OCI-LY7 (cell line): ENCODE results near the gene GPR21. TPM values are rescaled to one million over a fixed set of nuclear protein-coding genes. Genes with fewer than 3 reads are reported as not detected.

Experiments used
- BruUV-seq: library from RNA; stranded (reverse); fragments of 400-500 nt; replicated peaks from 2 replicates; lab custom pipeline; 2021; lab: Mats Ljungman, UMichigan
- CTCF ChIA-PET: fragments of 300-600 bp; sonication (Branson Sonifier 250); formaldehyde crosslinking; loops from one replicate; lab custom pipeline; 2022; ENCODE audit warnings: antibody characterized with exemption; ENCODE audit not compliant: unreplicated experiment; lab: Charles Lee
- POLR2A ChIA-PET: fragments of 300-600 bp; sonication (Branson Sonifier 250); formaldehyde crosslinking; loops from one replicate; lab custom pipeline; 2022; ENCODE audit warnings: antibody characterized with exemption; lab: Charles Lee
- DNase-seq: peaks from one replicate; pipeline ENCODE4 v3.0.0-alpha.2; 2015; ENCODE audit warnings: low spot score
- H2AFZ ChIP-seq: fragments of 200-600 bp; sonication (generic), shearing (Covaris generic); 2 replicates; pipeline ENCODE4 v1.6.1; 2014; ENCODE audit warnings: mild to moderate bottlenecking, antibody characterized with exemption, low read length, moderate library complexity
- H3K27ac ChIP-seq: fragments of 200-600 bp; sonication (generic); 2 replicates; pipeline ENCODE4 v1.5.1; 2014; ENCODE audit warnings: mixed run types, low read depth, mild to moderate bottlenecking, moderate library complexity, low read length, inconsistent platforms; ENCODE audit not compliant: poor library complexity, severe bottlenecking
- H3K36me3 ChIP-seq: fragments of 200-600 bp; sonication (generic); 2 replicates; pipeline ENCODE4 v1.6.1; 2014; ENCODE audit warnings: mild to moderate bottlenecking, antibody characterized with exemption, low read length, moderate library complexity, mixed read lengths; ENCODE audit not compliant: insufficient read depth
- H3K4me1 ChIP-seq: fragments of 200-600 bp; sonication (generic); 2 replicates; pipeline ENCODE4 v1.5.1; 2014; ENCODE audit warnings: mild to moderate bottlenecking, low read length; ENCODE audit not compliant: insufficient read depth, poor library complexity, severe bottlenecking
- H3K4me2 ChIP-seq: fragments of 200-600 bp; sonication (generic); 2 replicates; pipeline ENCODE4 v1.6.1; 2014; ENCODE audit warnings: mild to moderate bottlenecking, low read length
- H3K4me3 ChIP-seq: fragments of 200-600 bp; sonication (generic); 2 replicates; pipeline ENCODE4 v1.5.1; 2014; ENCODE audit warnings: mild to moderate bottlenecking, low read depth, low read length; ENCODE audit not compliant: poor library complexity, severe bottlenecking
- H3K79me2 ChIP-seq: fragments of 200-600 bp; sonication (generic); 2 replicates; pipeline ENCODE4 v1.6.1; 2016; ENCODE audit warnings: low read depth, mild to moderate bottlenecking, low read length, moderate library complexity, mixed read lengths; ENCODE audit not compliant: insufficient read depth
- H3K9me2 ChIP-seq: fragments of 200-600 bp; sonication (generic); 2 replicates; pipeline ENCODE4 v1.6.1; 2016; ENCODE audit warnings: mild to moderate bottlenecking, low read length, mixed read lengths; ENCODE audit not compliant: insufficient read depth
- H3K9me3 ChIP-seq: fragments of 200-600 bp; sonication (generic); 2 replicates; pipeline ENCODE4 v1.6.1; 2014; ENCODE audit warnings: mild to moderate bottlenecking, mixed run types, low read length, mixed read lengths
- H4K20me1 ChIP-seq: fragments of 200-600 bp; sonication (generic); 2 replicates; pipeline ENCODE4 v1.6.1; 2014; ENCODE audit warnings: mild to moderate bottlenecking, antibody characterized with exemption, low read length, moderate library complexity, mixed read lengths; ENCODE audit not compliant: insufficient read depth
- EZH2phosphoT487 ChIP-seq: fragments of 200-600 bp; sonication (generic); IDR thresholded peaks from 2 replicates; pipeline ENCODE4 v1.6.1; 2018; ENCODE audit warnings: low read depth, borderline replicate concordance, mild to moderate bottlenecking, mixed run types, antibody characterized with exemption, low read length, moderate library complexity, mixed read lengths
- intact Hi-C: fragments of 100-400 bp; cut with micrococcal nuclease; formaldehyde crosslinking; loops from one replicate; pipeline ENCODE4 v1.10.0; 2022; ENCODE audit not compliant: unreplicated experiment
- total RNA-seq, 2 experiments: library from RNA; depleted of rRNA in 1 of 2; stranded (reverse); fragments of >200 nt in 1 of 2; shearing (Covaris generic) in 1 of 2; gene quantifications; 2 replicates each; pipeline ENCODE4 v1.2.3, GENCODE V29; 2014 to 2022
- TF ChIP-seq, protein P1 (sequence below): fragments of 200-600 bp; sonication (generic); conservative IDR thresholded peaks from 2 replicates; pipeline ENCODE4 v1.5.1; 2014; ENCODE audit warnings: mild to moderate bottlenecking, antibody characterized with exemption, low read length, moderate library complexity, mixed read lengths

GPR21 gene
- total RNA-seq, 2 experiments from 2014 or later, result 0.25 TPM; not detected in 1

- BruUV-seq, result no TSS peak
- peaks cover 57% of the 10 kb centered on the region for H3K36me3 ChIP-seq
- intact Hi-C loops, result no loop called here
- no peak overlapping the region for H3K4me2 ChIP-seq
- H3K79me2 ChIP-seq, result no peaks in the 10 kb centered on the region
- H4K20me1 ChIP-seq, result no peaks in the 10 kb centered on the region
- ChIA-PET CTCF (no interaction called here), POLR2A (interaction anchor here (0.6 to 1.5 kb wide), 5 partner anchors 10 to 409 kb away, joined by 3 to 9 read pairs (median 6); no protein-coding TSS in a partner anchor)
- H2AFZ ChIP-seq, result no peak overlapping the region
- H3K4me3 ChIP-seq, result no peak overlapping the region
- H3K4me1 ChIP-seq, result peaks cover 6% of the 10 kb centered on the region
- no peaks in the 10 kb centered on the region for H3K9me3 ChIP-seq
- H3K9me2 ChIP-seq, result no peaks in the 10 kb centered on the region
- no peak overlapping the region for H3K27ac ChIP-seq
- no peak for DNase-seq
- TF ChIP-seq EZH2phosphoT487, result no peak
- TF ChIP-seq, protein P1, sequence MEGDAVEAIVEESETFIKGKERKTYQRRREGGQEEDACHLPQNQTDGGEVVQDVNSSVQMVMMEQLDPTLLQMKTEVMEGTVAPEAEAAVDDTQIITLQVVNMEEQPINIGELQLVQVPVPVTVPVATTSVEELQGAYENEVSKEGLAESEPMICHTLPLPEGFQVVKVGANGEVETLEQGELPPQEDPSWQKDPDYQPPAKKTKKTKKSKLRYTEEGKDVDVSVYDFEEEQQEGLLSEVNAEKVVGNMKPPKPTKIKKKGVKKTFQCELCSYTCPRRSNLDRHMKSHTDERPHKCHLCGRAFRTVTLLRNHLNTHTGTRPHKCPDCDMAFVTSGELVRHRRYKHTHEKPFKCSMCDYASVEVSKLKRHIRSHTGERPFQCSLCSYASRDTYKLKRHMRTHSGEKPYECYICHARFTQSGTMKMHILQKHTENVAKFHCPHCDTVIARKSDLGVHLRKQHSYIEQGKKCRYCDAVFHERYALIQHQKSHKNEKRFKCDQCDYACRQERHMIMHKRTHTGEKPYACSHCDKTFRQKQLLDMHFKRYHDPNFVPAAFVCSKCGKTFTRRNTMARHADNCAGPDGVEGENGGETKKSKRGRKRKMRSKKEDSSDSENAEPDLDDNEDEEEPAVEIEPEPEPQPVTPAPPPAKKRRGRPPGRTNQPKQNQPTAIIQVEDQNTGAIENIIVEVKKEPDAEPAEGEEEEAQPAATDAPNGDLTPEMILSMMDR, result no peak
Observed at GRCh38 chr9:123026425-123026824, 7.0 kb upstream of the GPR21 start.

DNA sequence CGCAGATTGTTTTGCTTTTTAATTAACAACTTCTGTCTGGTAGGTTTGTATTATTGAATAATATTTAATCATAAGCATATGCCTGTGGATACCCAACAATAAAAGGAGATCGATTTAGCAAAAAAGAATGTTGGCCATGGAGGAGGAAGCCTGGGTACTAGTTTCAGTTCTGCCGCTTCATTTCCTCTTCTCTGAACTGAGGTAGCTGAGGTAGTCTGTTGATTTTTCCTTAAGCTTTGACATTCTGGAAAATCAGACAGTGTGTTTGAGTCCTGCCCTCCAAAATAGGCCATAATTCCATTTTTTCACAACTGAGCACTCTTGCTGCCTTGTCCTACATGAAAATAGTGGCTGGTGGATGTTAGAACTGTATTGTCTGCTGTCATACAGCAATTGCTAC lies 6.0 kb upstream of the GPR21 start:
- intact Hi-C loops, result no loop called here
- TF ChIP-seq, protein P1, result no peak
- Histone ChIP-seq H3K27ac (no peak overlapping the region), H3K4me3 (no peak overlapping the region), H4K20me1 (no peaks in the 10 kb centered on the region), H3K9me3 (no peaks in the 10 kb centered on the region), H3K4me1 (peaks cover 6% of the 10 kb centered on the region), H3K9me2 (no peaks in the 10 kb centered on the region), H3K4me2 (no peak overlapping the region), H3K79me2 (no peaks in the 10 kb centered on the region), H3K36me3 (peaks cover 48% of the 10 kb centered on the region), H2AFZ (no peak overlapping the region)
- no TSS peak for BruUV-seq
- DNase-seq, result no peak
- POLR2A ChIA-PET, result interaction anchor here (1.5 kb wide), 1 partner anchor 20 kb away, joined by 7 read pairs; no protein-coding TSS in a partner anchor
- CTCF ChIA-PET, result no interaction called here

DNA sequence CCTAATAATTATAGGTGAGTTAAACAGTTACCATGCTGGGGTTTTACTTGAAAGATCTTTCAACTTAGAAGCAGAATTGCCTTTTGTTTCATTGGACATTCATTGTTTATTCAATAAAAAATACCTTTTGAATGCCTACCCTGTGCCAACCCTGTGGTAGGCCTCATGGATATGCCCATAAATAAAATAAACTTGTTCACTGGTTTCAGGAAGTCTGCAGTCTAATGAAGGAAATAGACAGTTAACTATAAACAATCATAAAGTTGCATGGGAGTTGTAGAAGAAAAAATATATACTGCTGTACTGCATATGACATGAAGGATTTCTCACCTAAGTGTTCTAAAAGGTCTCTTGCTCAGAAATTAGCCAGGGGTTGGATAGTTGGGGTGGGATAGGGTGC lies 5.3 kb upstream of the GPR21 start:
- Histone ChIP-seq H3K9me2 (no peaks in the 10 kb centered on the region), H3K27ac (no peak overlapping the region), H2AFZ (no peak overlapping the region), H3K4me1 (peaks cover 6% of the 10 kb centered on the region), H3K4me2 (no peak overlapping the region), H3K4me3 (no peak overlapping the region), H4K20me1 (no peaks in the 10 kb centered on the region), H3K9me3 (no peaks in the 10 kb centered on the region), H3K79me2 (no peaks in the 10 kb centered on the region), H3K36me3 (peaks cover 43% of the 10 kb centered on the region)
- intact Hi-C loops, result no loop called here
- TF ChIP-seq, protein P1, result no peak
- TF ChIP-seq EZH2phosphoT487, result no peak
- ChIA-PET CTCF (no interaction called here), POLR2A (no interaction called here)
- BruUV-seq, result no TSS peak
- no peak for DNase-seq
